ENCODE data around the gene PSMA2. TPM values are rescaled to one million over a fixed set of nuclear protein-coding genes. Genes with fewer than 3 reads are reported as not detected.

The PSMA2 gene
- polyA plus RNA-seq, 3 donors, result 51.8 to 294 (median 283) TPM

DNA sequence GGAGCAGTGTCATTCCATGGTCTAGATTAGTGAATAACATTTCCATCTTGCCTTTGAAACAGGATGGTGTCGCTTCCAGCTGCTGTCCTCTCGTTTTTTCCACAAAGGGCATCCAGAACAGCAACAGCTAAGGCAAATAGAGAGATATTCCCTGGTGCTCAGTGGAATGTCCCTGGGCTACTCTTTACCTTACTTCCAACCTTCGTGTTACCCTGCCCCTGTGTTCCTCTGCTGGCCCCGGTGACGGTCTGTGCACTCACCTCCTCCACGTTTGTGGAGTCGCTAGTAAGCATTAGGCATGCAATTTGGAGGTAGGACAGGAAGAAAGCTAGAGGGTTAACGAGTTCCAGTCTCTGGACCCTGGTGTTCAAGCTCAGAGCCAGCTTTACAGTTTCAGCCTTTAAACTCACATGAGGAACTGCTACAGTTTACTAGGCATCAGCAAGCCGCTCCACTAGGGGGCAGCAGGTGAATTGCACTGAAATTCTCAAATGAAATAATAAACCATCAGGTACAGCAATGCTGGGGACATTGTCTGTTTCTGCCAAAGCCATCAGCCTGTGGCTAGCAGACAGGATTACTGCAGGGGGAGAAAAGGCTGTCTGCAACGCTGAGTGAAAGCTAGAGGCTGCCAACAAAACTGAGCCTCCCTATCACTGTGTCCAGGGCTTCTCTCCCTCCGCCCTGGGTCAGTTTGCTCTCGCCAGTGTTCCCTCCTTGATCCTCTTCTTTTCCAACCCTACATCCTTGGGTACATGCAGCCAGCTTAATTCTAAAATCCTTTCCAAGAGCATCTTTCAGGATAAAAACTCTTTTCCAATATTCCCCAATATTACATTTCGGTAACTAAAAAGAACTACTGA, 9.2 kb upstream of the PSMA2 start:
- Histone ChIP-seq H3K9me3 (replicated peaks in 1 of 2; ENCODE audit: control insufficient read depth in 1 of 2, insufficient read depth in 1 of 2, low read length in 2 of 2) (no peaks in the 10 kb centered on the region), H3K27me3 (ENCODE audit: control insufficient read depth in 2 of 2, insufficient read depth in 2 of 2, low read length in 2 of 2) (no peaks in the 10 kb centered on the region), H3K4me3 (replicated peaks in 1 of 3; ENCODE audit: low read depth in 2 of 3, low read length in 3 of 3) (no peak overlapping the region), H3K27ac (ENCODE audit: low read depth in 1 of 2, low read length in 2 of 2) (no peak overlapping the region), H3K4me2 (replicated peaks; ENCODE audit: extremely low read depth, low read length, poor library complexity, severe bottlenecking) (no peak overlapping the region), H3K9ac (ENCODE audit: insufficient read depth, low read length, poor library complexity, severe bottlenecking) (no peak overlapping the region), H2AFZ (ENCODE audit: insufficient read depth, low read depth, low read length, poor library complexity, severe bottlenecking) (no peak overlapping the region), H4K20me1 (ENCODE audit: insufficient read depth, low read length) (no peaks in the 10 kb centered on the region), H3K79me2 (ENCODE audit: insufficient read depth, low read length) (no peaks in the 10 kb centered on the region), H3K36me3 (replicated peaks in 1 of 2; ENCODE audit: control insufficient read depth in 1 of 2, insufficient read depth in 2 of 2, low read length in 2 of 2) (peaks cover 29 to 44% of the 10 kb centered on the region in 2 donors), H3K4me1 (ENCODE audit: control insufficient read depth in 1 of 2, insufficient read depth in 2 of 2, low read length in 2 of 2) (peaks cover 0 to 3% of the 10 kb centered on the region in 2 donors)
- peak; percentile 15 to 48 (median 45) for DNase-seq
- peak overlapping the region in 1 of 7 donors; percentile 46 for H3K27ac Mint-ChIP-seq
- no peaks in the 10 kb centered on the region for H3K9me3 Mint-ChIP-seq
- TF ChIP-seq, protein P1, sequence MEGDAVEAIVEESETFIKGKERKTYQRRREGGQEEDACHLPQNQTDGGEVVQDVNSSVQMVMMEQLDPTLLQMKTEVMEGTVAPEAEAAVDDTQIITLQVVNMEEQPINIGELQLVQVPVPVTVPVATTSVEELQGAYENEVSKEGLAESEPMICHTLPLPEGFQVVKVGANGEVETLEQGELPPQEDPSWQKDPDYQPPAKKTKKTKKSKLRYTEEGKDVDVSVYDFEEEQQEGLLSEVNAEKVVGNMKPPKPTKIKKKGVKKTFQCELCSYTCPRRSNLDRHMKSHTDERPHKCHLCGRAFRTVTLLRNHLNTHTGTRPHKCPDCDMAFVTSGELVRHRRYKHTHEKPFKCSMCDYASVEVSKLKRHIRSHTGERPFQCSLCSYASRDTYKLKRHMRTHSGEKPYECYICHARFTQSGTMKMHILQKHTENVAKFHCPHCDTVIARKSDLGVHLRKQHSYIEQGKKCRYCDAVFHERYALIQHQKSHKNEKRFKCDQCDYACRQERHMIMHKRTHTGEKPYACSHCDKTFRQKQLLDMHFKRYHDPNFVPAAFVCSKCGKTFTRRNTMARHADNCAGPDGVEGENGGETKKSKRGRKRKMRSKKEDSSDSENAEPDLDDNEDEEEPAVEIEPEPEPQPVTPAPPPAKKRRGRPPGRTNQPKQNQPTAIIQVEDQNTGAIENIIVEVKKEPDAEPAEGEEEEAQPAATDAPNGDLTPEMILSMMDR (IDR thresholded peaks at IDR 0.05), result peak; percentile 94
- 57% methylated on average over 11 of the region's 13 CpGs for WGBS (ENCODE audit: insufficient coverage)
- peaks cover 0 to 3% (median 2%) of the 10 kb centered on the region in 3 donors for H3K27me3 Mint-ChIP-seq (ENCODE audit: low read depth in 3 of 3)
- intact Hi-C loops (cut with micrococcal nuclease), result loop anchor here in 1 of 2 donors (5.0 kb wide), 1 partner anchor 326 kb away; no protein-coding TSS in a partner anchor
- H3K36me3 Mint-ChIP-seq, result peaks cover 29 to 35% of the 10 kb centered on the region in 2 donors
- H3K4me3 Mint-ChIP-seq, result no peak overlapping the region
- peaks cover 7% of the 10 kb centered on the region for H3K4me1 Mint-ChIP-seq

- Histone ChIP-seq H3K27ac (ENCODE audit: low read depth in 1 of 2, low read length in 2 of 2) (no peak overlapping the region), H4K20me1 (ENCODE audit: insufficient read depth, low read length) (no peaks in the 10 kb centered on the region), H3K9me3 (replicated peaks in 1 of 2; ENCODE audit: control insufficient read depth in 1 of 2, insufficient read depth in 1 of 2, low read length in 2 of 2) (no peaks in the 10 kb centered on the region), H3K4me1 (ENCODE audit: control insufficient read depth in 1 of 2, insufficient read depth in 2 of 2, low read length in 2 of 2) (no peaks in the 10 kb centered on the region), H3K79me2 (ENCODE audit: insufficient read depth, low read length) (no peaks in the 10 kb centered on the region), H3K9ac (ENCODE audit: insufficient read depth, low read length, poor library complexity, severe bottlenecking) (no peak overlapping the region), H2AFZ (ENCODE audit: insufficient read depth, low read depth, low read length, poor library complexity, severe bottlenecking) (no peak overlapping the region), H3K36me3 (replicated peaks in 1 of 2; ENCODE audit: control insufficient read depth in 1 of 2, insufficient read depth in 2 of 2, low read length in 2 of 2) (peaks cover 42 to 60% of the 10 kb centered on the region in 2 donors), H3K27me3 (ENCODE audit: control insufficient read depth in 2 of 2, insufficient read depth in 2 of 2, low read length in 2 of 2) (no peaks in the 10 kb centered on the region), H3K4me2 (replicated peaks; ENCODE audit: extremely low read depth, low read length, poor library complexity, severe bottlenecking) (no peak overlapping the region), H3K4me3 (replicated peaks in 1 of 3; ENCODE audit: low read depth in 2 of 3, low read length in 3 of 3) (no peak overlapping the region)
- WGBS (ENCODE audit: insufficient coverage), result 100% methylated on average over 1 of the region's 4 CpGs
- Mint-ChIP-seq H3K4me1 (no peaks in the 10 kb centered on the region), H3K4me3 (no peak overlapping the region), H3K27ac (peak overlapping the region in 1 of 7 donors; percentile 2), H3K27me3 (ENCODE audit: low read depth in 3 of 3) (peaks cover 0 to 3% (median 0%) of the 10 kb centered on the region in 3 donors), H3K9me3 (no peaks in the 10 kb centered on the region), H3K36me3 (peaks cover 42 to 46% of the 10 kb centered on the region in 2 donors)
- DNase-seq, result no peak
- intact Hi-C loops (cut with micrococcal nuclease), result loop anchor here in 1 of 2 donors (5.0 kb wide), 1 partner anchor 328 kb away; no protein-coding TSS in a partner anchor
- TF ChIP-seq, protein P1 (IDR thresholded peaks at IDR 0.05), result no peak
These were observed 7.7 kb upstream of the PSMA2 start for GRCh38 chr7:42939457-42940240.
